Hindlimb muscle (tissue), 1 donor: Measurements from ENCODE around the gene SLC9A8. TPM values are rescaled to one million over a fixed set of nuclear protein-coding genes. Genes with fewer than 3 reads are reported as not detected.
"Not testable (repeated sequence)": the region's sequence is repeated elsewhere in the genome, so short reads cannot be mapped to it uniquely, and the experiment has no call there.

Experiments used
- DNase-seq: peaks from one replicate; pipeline ENCODE4 v3.0.0-alpha.2; 2013
- polyA plus RNA-seq: library from polyadenylated mRNA; unstranded; fragments of 120-200 nt; gene quantifications from one replicate; pipeline ENCODE4 v1.2.1, GENCODE V29; 2013; ENCODE audit not compliant: insufficient read length

SLC9A8 gene
- polyA plus RNA-seq, 1 donor, result 6.7 TPM

- DNase-seq, result no peak
Observed at GRCh38 chr20:49850463-49851230, 38.0 kb downstream of the SLC9A8 start.

- DNase-seq, result no peak
Observed at GRCh38 chr20:49851231-49851705, 38.6 kb downstream of the SLC9A8 start.

GRCh38 chr20:49851991-49852390, 39.4 kb downstream of the SLC9A8 start:
- no peak for DNase-seq

- no peak for DNase-seq
Observed at GRCh38 chr20:49852522-49853080, 40.0 kb downstream of the SLC9A8 start.

GRCh38 chr20:49853640-49854039, 41.0 kb downstream of the SLC9A8 start:
- no peak for DNase-seq

- DNase-seq, result no peak
Observed at GRCh38 chr20:49854190-49854875, 41.7 kb downstream of the SLC9A8 start.

GRCh38 chr20:49856904-49857303, 44.3 kb downstream of the SLC9A8 start:
- DNase-seq, result no peak

GRCh38 chr20:49858076-49858585, 45.5 kb downstream of the SLC9A8 start:
- no peak for DNase-seq

GRCh38 chr20:49859011-49859410, 46.4 kb downstream of the SLC9A8 start:
- DNase-seq, result no peak

GRCh38 chr20:49859807-49860206, 47.2 kb downstream of the SLC9A8 start:
- no peak for DNase-seq

- DNase-seq, result not testable (repeated sequence)
Observed at GRCh38 chr20:49861232-49861631, 48.6 kb downstream of the SLC9A8 start.

- DNase-seq, result no peak
Observed at GRCh38 chr20:49862607-49863200, 50.1 kb downstream of the SLC9A8 start.

GRCh38 chr20:49863666-49864065, 51.0 kb downstream of the SLC9A8 start:
- no peak for DNase-seq

- no peak for DNase-seq
Observed at GRCh38 chr20:49865559-49865958, 52.9 kb downstream of the SLC9A8 start.

- no peak for DNase-seq
Observed at GRCh38 chr20:49866051-49866450, 53.4 kb downstream of the SLC9A8 start.

- DNase-seq, result no peak
Observed at GRCh38 chr20:49867453-49868215, 55.0 kb downstream of the SLC9A8 start.

- no peak for DNase-seq
Observed at GRCh38 chr20:49868538-49868937, 55.9 kb downstream of the SLC9A8 start.

- no peak for DNase-seq
Observed at GRCh38 chr20:49868964-49869363, 56.3 kb downstream of the SLC9A8 start.

GRCh38 chr20:49870261-49870660, 57.6 kb downstream of the SLC9A8 start:
- no peak for DNase-seq

- DNase-seq, result no peak
Observed at GRCh38 chr20:49871391-49871948, 58.8 kb downstream of the SLC9A8 start.

- DNase-seq, result no peak
Observed at GRCh38 chr20:49872056-49872455, 59.4 kb downstream of the SLC9A8 start.

- no peak for DNase-seq
Observed at GRCh38 chr20:49874696-49875095, 62.1 kb downstream of the SLC9A8 start.
